Sigmoid colon (tissue), 7 donors: ENCODE results near the gene PCYT1A. TPM values are rescaled to one million over a fixed set of nuclear protein-coding genes. Genes with fewer than 3 reads are reported as not detected.
A peak's percentile ranks its signal among the peaks of the same experiment; 100 is the strongest.

ENCODE experiments used
- DNase-seq: peaks from one replicate; pipeline ENCODE4 v3.0.0-alpha.2; 2019
- H3K27ac ChIP-seq, 4 donors: fragments of 200-600 bp; sonication (generic); one replicate each; pipeline ENCODE4 v1.5.1; 2016 to 2019; ENCODE audit warnings: mild to moderate bottlenecking in 1 of 4
- H3K27me3 ChIP-seq, 3 donors: fragments of 200-600 bp; sonication (generic); one replicate each; pipeline ENCODE4 v1.5.1; 2019; ENCODE audit warnings: mild to moderate bottlenecking in 1 of 3
- H3K36me3 ChIP-seq, 4 donors: fragments of 200-600 bp; sonication (generic); one replicate each; pipeline ENCODE4 v1.5.1; 2016 to 2019
- H3K4me1 ChIP-seq, 4 donors: fragments of 200-600 bp; sonication (generic); one replicate each; pipeline ENCODE4 v1.5.1; 2017 to 2019
- H3K4me3 ChIP-seq, 4 donors: fragments of 200-600 bp; sonication (generic); one replicate each; pipeline ENCODE4 v1.5.1; 2017 to 2019; ENCODE audit warnings: mild to moderate bottlenecking in 2 of 4, moderate library complexity in 1 of 4
- H3K9me3 ChIP-seq, 4 donors: fragments of 200-600 bp in 3 of 4; sonication (generic) in 3 of 4; one replicate each; pipeline versions ENCODE4 v1.5.1 to v1.6.1; 2013 to 2019
- CTCF ChIP-seq, 4 experiments: fragments of 450-650 bp in 3 of 4; fragments of 200-600 bp in 1 of 4; IDR thresholded peaks; one replicate each; pipeline ENCODE4 v1.5.1; 2016 to 2019; ENCODE audit warnings: antibody characterized with exemption in 4 of 4, mild to moderate bottlenecking in 3 of 4, moderate library complexity in 2 of 4
- EP300 ChIP-seq, 4 donors: sonication (generic); formaldehyde crosslinking; IDR thresholded peaks; one replicate each; pipeline ENCODE4 v1.6.1; 2017; ENCODE audit warnings: antibody characterized with exemption in 4 of 4
- POLR2A ChIP-seq, 2 donors: fragments of 450-650 bp; IDR thresholded peaks; one replicate each; pipeline ENCODE4 v1.6.1; 2016; ENCODE audit warnings: antibody characterized with exemption in 2 of 2, mild to moderate bottlenecking in 2 of 2, moderate library complexity in 2 of 2
- POLR2AphosphoS5 ChIP-seq, 4 donors: sonication (generic); formaldehyde crosslinking; IDR thresholded peaks; one replicate each; pipeline ENCODE4 v1.6.1; 2017; ENCODE audit warnings: antibody characterized with exemption in 4 of 4
- WGBS, 2 donors: extraction: QIAGEN DNeasy Blood & Tissue Kit; methylation state at CpG; one replicate each; pipeline ENCODE4 v1.1.7; 2013; 5-methylcytosine and 5-hydroxymethylcytosine counted together
- intact Hi-C: fragments of 100-400 bp; cut with DNase I; formaldehyde crosslinking; loops from one replicate; pipeline ENCODE4 v1.15.1; 2023
- polyA plus RNA-seq, 3 donors: library from polyadenylated mRNA; stranded (reverse); fragments of 200-250 nt; gene quantifications; one replicate each; pipeline ENCODE4 v1.2.3, GENCODE V29; 2013
- total RNA-seq, 4 donors: library from RNA; depleted of rRNA; stranded (reverse); fragments of >200 nt; gene quantifications; one replicate each; pipeline ENCODE4 v1.1.0, GENCODE V29; 2016
- donor health status: healthy with polysubstance abuse.
- donor health status: Bipolar disorder and iron deficiency.
- donor health status: healthy.

PCYT1A gene
- total and polyA plus RNA-seq, 7 donors, result 25.8 to 88.6 (median 61.4) TPM

GRCh38 chr3:196195664-196196265 is 91.8 kb downstream of the PCYT1A start:
- intact Hi-C loops, result loop anchor here (1.0 kb wide), 1 partner anchor 122 kb away; no protein-coding TSS in a partner anchor

GRCh38 chr3:196194542-196194915 is 93.0 kb downstream of the PCYT1A start:
- H3K27ac ChIP-seq, result no peak overlapping the region
- no peaks in the 10 kb centered on the region for H3K4me1 ChIP-seq
- H3K36me3 ChIP-seq, result no peaks in the 10 kb centered on the region
- intact Hi-C loops, result no loop called here
- no peak overlapping the region for H3K4me3 ChIP-seq
- no peaks in the 10 kb centered on the region for H3K27me3 ChIP-seq
- WGBS, 2 donors, result 74 to 84% methylated on average over 5 of the region's 5 CpGs
- H3K9me3 ChIP-seq, result no peaks in the 10 kb centered on the region
- TF ChIP-seq CTCF (IDR thresholded peaks at IDR 0.05), result no peak
- DNase-seq, result no peak

More at GRCh38 chr3:196195664-196196265, 91.8 kb downstream of the PCYT1A start:
- Histone ChIP-seq H3K27me3 (no peaks in the 10 kb centered on the region), H3K4me1 (no peaks in the 10 kb centered on the region), H3K36me3 (no peaks in the 10 kb centered on the region), H3K9me3 (no peaks in the 10 kb centered on the region), H3K4me3 (no peak overlapping the region), H3K27ac (no peak overlapping the region)
- no peak for DNase-seq
- 74 to 84% methylated on average over 14 of the region's 14 CpGs for WGBS, 2 donors
- TF ChIP-seq EP300 (IDR thresholded peaks at IDR 0.05) (no peak), POLR2A (IDR thresholded peaks at IDR 0.05) (no peak), POLR2AphosphoS5 (IDR thresholded peaks at IDR 0.05) (no peak), CTCF (IDR thresholded peaks at IDR 0.05) (no peak)

- Histone ChIP-seq H3K36me3 (no peaks in the 10 kb centered on the region), H3K4me3 (no peak overlapping the region), H3K4me1 (no peaks in the 10 kb centered on the region), H3K27me3 (no peaks in the 10 kb centered on the region), H3K27ac (peak overlapping the region in 1 of 4 donors; percentile 12), H3K9me3 (no peaks in the 10 kb centered on the region)
- TF ChIP-seq EP300 (IDR thresholded peaks at IDR 0.05) (no peak), POLR2AphosphoS5 (IDR thresholded peaks at IDR 0.05) (no peak), CTCF (IDR thresholded peaks at IDR 0.05) (no peak), POLR2A (IDR thresholded peaks at IDR 0.05) (no peak)
- no peak for DNase-seq
- WGBS, 2 donors, result 18 to 60% methylated on average over 13 of the region's 13 CpGs
- intact Hi-C loops, result no loop called here
These were observed 93.6 kb downstream of the PCYT1A start for GRCh38 chr3:196193736-196194541.

- TF ChIP-seq CTCF (IDR thresholded peaks at IDR 0.05), result no peak
- TF ChIP-seq POLR2AphosphoS5 (IDR thresholded peaks at IDR 0.05), result no peak
- WGBS, 2 donors, result 50 to 72% methylated on average over 15 of the region's 15 CpGs
- H3K4me1 ChIP-seq, result no peaks in the 10 kb centered on the region
- H3K36me3 ChIP-seq, result no peaks in the 10 kb centered on the region
- H3K4me3 ChIP-seq, result no peak overlapping the region
- no peaks in the 10 kb centered on the region for H3K27me3 ChIP-seq
- no peaks in the 10 kb centered on the region for H3K9me3 ChIP-seq
- H3K27ac ChIP-seq, result peak overlapping the region in 1 of 4 donors; percentile 12
- intact Hi-C loops, result no loop called here
- no peak for DNase-seq
These were observed 94.3 kb downstream of the PCYT1A start for GRCh38 chr3:196193133-196193735.
